WTC11 (cell line): ENCODE data around the gene TAF5L. TPM values are rescaled to one million over a fixed set of nuclear protein-coding genes. Genes with fewer than 3 reads are reported as not detected.

Experiments used
- ATAC-seq: fragments of 200-7000 bp; cut with Tn5 transposase; 2 replicates; pipeline ENCODE4 v1.10.0; 2021; ENCODE audit warnings: mild to moderate bottlenecking, moderate library complexity
- CTCF ChIA-PET: fragments of 300-600 bp; sonication (Branson Sonifier 250); formaldehyde crosslinking; loops from one replicate; lab custom pipeline; 2021; ENCODE audit warnings: antibody characterized with exemption; lab: Charles Lee
- POLR2A ChIA-PET: fragments of 350-600 bp; sonication (Branson Sonifier 250); formaldehyde crosslinking; loops from one replicate; lab custom pipeline; 2021; ENCODE audit warnings: antibody characterized with exemption; lab: Charles Lee
- DNase-seq: peaks from one replicate; pipeline ENCODE4 v3.0.0; 2021; ENCODE audit warnings: low spot score
- H3K27ac Mint-ChIP-seq: 2 replicates; pipeline ENCODE4 v1.8.0; 2021; ENCODE audit warnings: mixed read lengths
- H3K27me3 Mint-ChIP-seq: 2 replicates; pipeline ENCODE4 v1.8.0; 2021; ENCODE audit warnings: low read depth, mild to moderate bottlenecking, moderate library complexity, mixed read lengths
- H3K36me3 Mint-ChIP-seq: 2 replicates; pipeline ENCODE4 v1.8.0; 2021; ENCODE audit warnings: mixed read lengths
- H3K4me1 Mint-ChIP-seq: 2 replicates; pipeline ENCODE4 v1.8.0; 2022; ENCODE audit warnings: mixed read lengths
- H3K4me3 Mint-ChIP-seq: 2 replicates; pipeline ENCODE4 v1.8.0; 2021; ENCODE audit warnings: mild to moderate bottlenecking, moderate library complexity, mixed read lengths
- H3K9me3 Mint-ChIP-seq: 2 replicates; pipeline ENCODE4 v1.8.0; 2021; ENCODE audit warnings: mixed read lengths
- AFF4 ChIP-seq: sonication (generic); formaldehyde crosslinking; IDR thresholded peaks from 2 replicates; pipeline ENCODE4 v1.8.1; 2023; ENCODE audit warnings: mild to moderate bottlenecking, missing genetic modification reagents, borderline replicate concordance
- CDX4 ChIP-seq: fragments of 250-450 bp; sonication (Bioruptor Pico); IDR thresholded peaks from 2 replicates; pipeline ENCODE4 v1.9.0; 2021; ENCODE audit warnings: moderate library complexity, mild to moderate bottlenecking, inconsistent platforms, borderline replicate concordance
- CREM ChIP-seq: sonication (generic); formaldehyde crosslinking; IDR thresholded peaks from 2 replicates; pipeline ENCODE4 v1.8.1; 2022; ENCODE audit warnings: mild to moderate bottlenecking, missing genetic modification reagents, moderate library complexity
- GTF2I ChIP-seq: fragments of 250-450 bp; sonication (Bioruptor Pico); conservative IDR thresholded peaks from 2 replicates; pipeline ENCODE4 v1.4.0; 2021; ENCODE audit warnings: mild to moderate bottlenecking
- MYBL2 ChIP-seq: sonication (generic); formaldehyde crosslinking; IDR thresholded peaks from 2 replicates; pipeline ENCODE4 v1.8.1; 2023; ENCODE audit warnings: mild to moderate bottlenecking, moderate library complexity, missing genetic modification reagents
- NFE2L1 ChIP-seq: sonication (generic); formaldehyde crosslinking; IDR thresholded peaks from 2 replicates; pipeline ENCODE4 v1.8.1; 2023; ENCODE audit warnings: missing genetic modification reagents
- PREB ChIP-seq: sonication (generic); formaldehyde crosslinking; IDR thresholded peaks from 2 replicates; pipeline ENCODE4 v1.8.1; 2022; ENCODE audit warnings: mild to moderate bottlenecking, missing genetic modification reagents, moderate library complexity, borderline replicate concordance
- PRRX2 ChIP-seq: fragments of 250-450 bp; sonication (Bioruptor Pico); IDR thresholded peaks from 2 replicates; pipeline ENCODE4 v1.8.0; 2021; ENCODE audit warnings: mild to moderate bottlenecking
- SP1 ChIP-seq: sonication (generic); formaldehyde crosslinking; conservative IDR thresholded peaks from 2 replicates; pipeline ENCODE4 v1.8.1; 2022; ENCODE audit warnings: missing genetic modification reagents
- USF1 ChIP-seq: sonication (generic); formaldehyde crosslinking; IDR thresholded peaks from 2 replicates; pipeline ENCODE4 v1.8.0; 2022; ENCODE audit warnings: mild to moderate bottlenecking, missing genetic modification reagents
- USF2 ChIP-seq: sonication (generic); formaldehyde crosslinking; IDR thresholded peaks from 2 replicates; pipeline ENCODE4 v1.8.1; 2023; ENCODE audit warnings: mild to moderate bottlenecking, missing genetic modification reagents, moderate library complexity
- ZMAT4 ChIP-seq: fragments of 250-450 bp; sonication (Bioruptor Pico); IDR thresholded peaks from 2 replicates; pipeline ENCODE4 v1.9.0; 2021; ENCODE audit warnings: mild to moderate bottlenecking
- ZNF532 ChIP-seq: fragments of 250-450 bp; sonication (Bioruptor Pico); IDR thresholded peaks from 2 replicates; pipeline ENCODE4 v1.9.0; 2021; ENCODE audit warnings: mild to moderate bottlenecking, borderline replicate concordance
- total RNA-seq: library from RNA; stranded (reverse); gene quantifications from 3 replicates; pipeline ENCODE4 v1.2.3, GENCODE V29; 2021
- TF ChIP-seq, protein P1 (sequence below): sonication (generic); formaldehyde crosslinking; IDR thresholded peaks from 2 replicates; pipeline ENCODE4 v1.8.0; 2023; ENCODE audit warnings: mild to moderate bottlenecking, missing genetic modification reagents
- TF ChIP-seq, protein P2 (sequence below): sonication (generic); formaldehyde crosslinking; conservative IDR thresholded peaks from 2 replicates; pipeline ENCODE4 v1.8.1; 2022; ENCODE audit warnings: mild to moderate bottlenecking, missing genetic modification reagents

The TAF5L gene
- total RNA-seq, 1 experiment from 2014 or later: 23.8 TPM

GRCh38 chr1:229640455-229640854, 14.5 kb upstream of the TAF5L start:
- peaks cover 59% of the 10 kb centered on the region for H3K36me3 Mint-ChIP-seq
- H3K9me3 Mint-ChIP-seq: no peaks in the 10 kb centered on the region
- DNase-seq (no peak), ATAC-seq (no peak)
- H3K4me1 Mint-ChIP-seq: no peaks in the 10 kb centered on the region
- no peak overlapping the region for H3K4me3 Mint-ChIP-seq
- no peak for TF ChIP-seq PREB (CRISPR knock-in tag)
- TF ChIP-seq MYBL2 (CRISPR knock-in tag): no peak
- TF ChIP-seq, protein P1, sequence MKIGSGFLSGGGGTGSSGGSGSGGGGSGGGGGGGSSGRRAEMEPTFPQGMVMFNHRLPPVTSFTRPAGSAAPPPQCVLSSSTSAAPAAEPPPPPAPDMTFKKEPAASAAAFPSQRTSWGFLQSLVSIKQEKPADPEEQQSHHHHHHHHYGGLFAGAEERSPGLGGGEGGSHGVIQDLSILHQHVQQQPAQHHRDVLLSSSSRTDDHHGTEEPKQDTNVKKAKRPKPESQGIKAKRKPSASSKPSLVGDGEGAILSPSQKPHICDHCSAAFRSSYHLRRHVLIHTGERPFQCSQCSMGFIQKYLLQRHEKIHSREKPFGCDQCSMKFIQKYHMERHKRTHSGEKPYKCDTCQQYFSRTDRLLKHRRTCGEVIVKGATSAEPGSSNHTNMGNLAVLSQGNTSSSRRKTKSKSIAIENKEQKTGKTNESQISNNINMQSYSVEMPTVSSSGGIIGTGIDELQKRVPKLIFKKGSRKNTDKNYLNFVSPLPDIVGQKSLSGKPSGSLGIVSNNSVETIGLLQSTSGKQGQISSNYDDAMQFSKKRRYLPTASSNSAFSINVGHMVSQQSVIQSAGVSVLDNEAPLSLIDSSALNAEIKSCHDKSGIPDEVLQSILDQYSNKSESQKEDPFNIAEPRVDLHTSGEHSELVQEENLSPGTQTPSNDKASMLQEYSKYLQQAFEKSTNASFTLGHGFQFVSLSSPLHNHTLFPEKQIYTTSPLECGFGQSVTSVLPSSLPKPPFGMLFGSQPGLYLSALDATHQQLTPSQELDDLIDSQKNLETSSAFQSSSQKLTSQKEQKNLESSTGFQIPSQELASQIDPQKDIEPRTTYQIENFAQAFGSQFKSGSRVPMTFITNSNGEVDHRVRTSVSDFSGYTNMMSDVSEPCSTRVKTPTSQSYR: no peak
- no peak for TF ChIP-seq CREM (CRISPR knock-in tag)
- TF ChIP-seq, protein P2, sequence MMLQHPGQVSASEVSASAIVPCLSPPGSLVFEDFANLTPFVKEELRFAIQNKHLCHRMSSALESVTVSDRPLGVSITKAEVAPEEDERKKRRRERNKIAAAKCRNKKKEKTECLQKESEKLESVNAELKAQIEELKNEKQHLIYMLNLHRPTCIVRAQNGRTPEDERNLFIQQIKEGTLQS (CRISPR knock-in tag): no peak
- TF ChIP-seq GTF2I (CRISPR knock-in tag): no peak
- no peak for TF ChIP-seq USF1 (CRISPR knock-in tag)
- no peak for TF ChIP-seq NFE2L1 (CRISPR knock-in tag)
- TF ChIP-seq USF2: no peak
- TF ChIP-seq SP1: no peak
- no peak for TF ChIP-seq AFF4 (CRISPR knock-in tag)
- no peak for TF ChIP-seq PRRX2 (CRISPR knock-in tag)
- TF ChIP-seq CDX4 (CRISPR knock-in tag): no peak
- TF ChIP-seq ZMAT4 (CRISPR knock-in tag): no peak
- no peak for TF ChIP-seq ZNF532 (CRISPR knock-in tag)
- no peak overlapping the region for H3K27ac Mint-ChIP-seq
- H3K27me3 Mint-ChIP-seq: no peaks in the 10 kb centered on the region
- ChIA-PET POLR2A (no interaction called here), CTCF (no interaction called here)
